Suppressor macrophage (primary cell): ENCODE data around the gene LECT2.

ENCODE experiments used
- DNase-seq, 4 experiments: peaks; one replicate each; pipeline ENCODE4 v3.0.0-alpha.2; 2020 to 2022
- total RNA-seq, 17 experiments: gene quantifications; one replicate each; lab custom pipeline; 2026; ENCODE audit warnings: mixed read lengths in 6 of 17, inconsistent platforms in 3 of 17; lab: John Stamatoyannopoulos, UW

LECT2 gene
- 0 to 0.99 (median 0) reads per million in 17 experiments for total RNA-seq

- no peak for DNase-seq
Observed at GRCh38 chr5:135954899-135955298, at the start of gene LECT2. TSS of gene LECT2 (minus strand) at chr5:135954983. CDS start at chr5:135954833, 150 bp downstream.

GRCh38 chr5:136004436-136004835, 49.7 kb upstream of the LECT2 start:
- DNase-seq = peak in 1 of 4 experiments; percentile 50

- DNase-seq = peak in 3 of 4 experiments; percentile 31 to 41 (median 39)
Observed at GRCh38 chr5:136001466-136001981, 46.7 kb upstream of the LECT2 start.

- DNase-seq = peak; percentile 51 to 83 (median 72)
Observed at GRCh38 chr5:136000932-136001331, 46.1 kb upstream of the LECT2 start.

GRCh38 chr5:136000147-136000546, 45.4 kb upstream of the LECT2 start:
- no peak for DNase-seq

GRCh38 chr5:135999406-136000139, 44.8 kb upstream of the LECT2 start:
- peak; percentile 89 to 97 (median 90) for DNase-seq

GRCh38 chr5:135998889-135999288, 44.1 kb upstream of the LECT2 start:
- DNase-seq = peak in 1 of 4 experiments; percentile 27

GRCh38 chr5:135997673-135998335, 43.0 kb upstream of the LECT2 start:
- DNase-seq = no peak

- DNase-seq = peak; percentile 48 to 75 (median 56)
Observed at GRCh38 chr5:135996611-135997010, 41.8 kb upstream of the LECT2 start.

- no peak for DNase-seq
Observed at GRCh38 chr5:135995976-135996375, 41.2 kb upstream of the LECT2 start.

- no peak for DNase-seq
Observed at GRCh38 chr5:135993880-135994636, 39.3 kb upstream of the LECT2 start.

GRCh38 chr5:135993335-135993879, 38.6 kb upstream of the LECT2 start:
- DNase-seq = no peak

- no peak for DNase-seq
Observed at GRCh38 chr5:135991429-135991828, 36.6 kb upstream of the LECT2 start.

- DNase-seq = peak; percentile 52 to 71 (median 68)
Observed at GRCh38 chr5:135990528-135991255, 35.9 kb upstream of the LECT2 start.

GRCh38 chr5:135989686-135990085, 34.9 kb upstream of the LECT2 start:
- DNase-seq = no peak

- DNase-seq = no peak
Observed at GRCh38 chr5:135988546-135988945, 33.8 kb upstream of the LECT2 start.

- no peak for DNase-seq
Observed at GRCh38 chr5:135986891-135987401, 32.2 kb upstream of the LECT2 start.

- DNase-seq = no peak
Observed at GRCh38 chr5:135986401-135986800, 31.6 kb upstream of the LECT2 start.

- DNase-seq = no peak
Observed at GRCh38 chr5:135985951-135986350, 31.2 kb upstream of the LECT2 start.

- peak in 1 of 4 experiments; percentile 25 for DNase-seq
Observed at GRCh38 chr5:135980620-135981019, 25.8 kb upstream of the LECT2 start.

GRCh38 chr5:135979510-135979909, 24.7 kb upstream of the LECT2 start:
- no peak for DNase-seq

GRCh38 chr5:135978993-135979392, 24.2 kb upstream of the LECT2 start:
- DNase-seq = no peak
